Aorta (tissue), 5 donors: ENCODE results near the gene S100A6. TPM values are rescaled to one million over a fixed set of nuclear protein-coding genes. Genes with fewer than 3 reads are reported as not detected.

Experiments used
- ATAC-seq: fragments of 200-7000 bp; cut with Tn5 transposase; one replicate; pipeline ENCODE4 v1.9.1; 2022; ENCODE audit warnings: moderate library complexity; ENCODE audit not compliant: low FRiP score
- DNase-seq, 2 donors: peaks; one replicate each; pipeline ENCODE4 v3.0.0-alpha.2; 2020
- H3K27ac ChIP-seq, 2 donors: one replicate each; pipeline ENCODE4 v1.5.1; 2013; ENCODE audit warnings: low read length in 2 of 2, mild to moderate bottlenecking in 2 of 2, moderate library complexity in 2 of 2, control low read depth in 1 of 2, inconsistent platforms in 1 of 2, low read depth in 1 of 2
- H3K27me3 ChIP-seq, 2 donors: one replicate each; pipeline ENCODE4 v1.6.1; 2013; ENCODE audit warnings: control low read depth in 1 of 2, low read length in 1 of 2, mild to moderate bottlenecking in 1 of 2, moderate library complexity in 1 of 2; ENCODE audit not compliant: insufficient read depth in 2 of 2, control insufficient read depth in 1 of 2
- H3K36me3 ChIP-seq, 2 donors: one replicate each; pipeline ENCODE4 v1.6.1; 2013; ENCODE audit warnings: control low read depth in 1 of 2, low read length in 1 of 2, mild to moderate bottlenecking in 1 of 2; ENCODE audit not compliant: insufficient read depth in 2 of 2, control insufficient read depth in 1 of 2
- H3K4me1 ChIP-seq, 2 donors: one replicate each; pipeline ENCODE4 v1.6.1; 2013; ENCODE audit warnings: low read length in 2 of 2, control low read depth in 1 of 2, mild to moderate bottlenecking in 1 of 2, moderate library complexity in 1 of 2; ENCODE audit not compliant: insufficient read depth in 2 of 2, control insufficient read depth in 1 of 2
- H3K4me3 ChIP-seq, 2 donors: one replicate each; pipeline ENCODE4 v1.5.1; 2013; ENCODE audit warnings: low read length in 2 of 2, control low read depth in 1 of 2, mild to moderate bottlenecking in 1 of 2
- H3K9me3 ChIP-seq: one replicate; pipeline ENCODE4 v1.6.1; 2013; ENCODE audit warnings: mild to moderate bottlenecking, low read length; ENCODE audit not compliant: control insufficient read depth
- WGBS, 2 donors: extraction: QIAGEN DNeasy Blood & Tissue Kit; methylation state at CpG; one replicate each; pipeline ENCODE4 v1.1.7; 2013; 5-methylcytosine and 5-hydroxymethylcytosine counted together
- intact Hi-C, 2 donors: fragments of 100-400 bp; cut with DNase I; formaldehyde crosslinking; loops; one replicate each; pipeline versions ENCODE4 v1.14.2 to v1.15.0; 2022
- polyA plus RNA-seq, 2 donors: library from polyadenylated mRNA; stranded (reverse); fragments of 200-250 nt; gene quantifications; one replicate each; pipeline ENCODE4 v1.2.3, GENCODE V29; 2013
- total RNA-seq, 2 donors: library from RNA; stranded (reverse); fragmentation: NEBNext Ultra II Directional; extraction: Animal tissue kit (Norgen Biotek cat#: 25700); gene quantifications; one replicate each; pipeline ENCODE4 v1.2.1, GENCODE V29; 2021
- donor health status: healthy with polysubstance abuse.
- donor health status: Bipolar disorder and iron deficiency.
- donor health status: DM: no; HTN: no; CAD: no.
- donor health status: DM: no; HTN: no; CAD: no.
- donor health status: DM: yes; HTN: yes; CAD: no.

Gene S100A6
- total and polyA plus RNA-seq, 4 donors, result 934 to 5,181 (median 2,529) TPM

GRCh38 chr1:153509729-153510354, 25.9 kb downstream of the S100A6 start:
- H3K9me3 ChIP-seq, result no peaks in the 10 kb centered on the region
- WGBS, 2 donors, result 63 to 66% methylated on average over 4 of the region's 4 CpGs
- intact Hi-C loops, result loop anchor here (5.0 to 10.0 kb wide), 4 partner anchors 102 to 265 kb away; partner anchors contain the start of genes S100A1 (in 1 of the 2), S100A13 (in 1 of the 2), S100A16 (in 1 of the 2) and SLC27A3 (in 1 of the 2)
- no peak for ATAC-seq
- H3K4me3 ChIP-seq, result no peak overlapping the region
- H3K27ac ChIP-seq, result no peak overlapping the region
- no peak for DNase-seq
- no peaks in the 10 kb centered on the region for H3K27me3 ChIP-seq
- no peaks in the 10 kb centered on the region for H3K36me3 ChIP-seq
- H3K4me1 ChIP-seq, result peaks cover 0 to 7% of the 10 kb centered on the region in 2 donors

GRCh38 chr1:153509036-153509435, 26.8 kb downstream of the S100A6 start:
- Histone ChIP-seq H3K9me3 (no peaks in the 10 kb centered on the region), H3K27me3 (no peaks in the 10 kb centered on the region), H3K36me3 (no peaks in the 10 kb centered on the region), H3K27ac (no peak overlapping the region), H3K4me1 (peaks cover 0 to 7% of the 10 kb centered on the region in 2 donors), H3K4me3 (no peak overlapping the region)
- WGBS, 2 donors, result 94 to 96% methylated on average over 3 of the region's 3 CpGs
- DNase-seq, result no peak
- ATAC-seq, result no peak
- intact Hi-C loops, result loop anchor here (5.0 kb wide), 2 partner anchors 103 to 118 kb away; partner anchors contain the start of genes S100A1 (in 1 of the 2), S100A13 (in 1 of the 2) and S100A16 (in 1 of the 2)

GRCh38 chr1:153507926-153508583, 27.7 kb downstream of the S100A6 start:
- Histone ChIP-seq H3K4me1 (peaks cover 0 to 7% of the 10 kb centered on the region in 2 donors), H3K27ac (peak overlapping the region; percentile 1 to 6), H3K9me3 (no peaks in the 10 kb centered on the region), H3K36me3 (no peaks in the 10 kb centered on the region), H3K27me3 (no peaks in the 10 kb centered on the region), H3K4me3 (no peak overlapping the region)
- intact Hi-C loops, result loop anchor here (5.0 kb wide), 2 partner anchors 104 to 119 kb away; partner anchors contain the start of genes S100A1 (in 1 of the 2), S100A13 (in 1 of the 2) and S100A16 (in 1 of the 2)
- DNase-seq (no peak), ATAC-seq (no peak)
- 78 to 81% methylated on average over 11 of the region's 11 CpGs for WGBS, 2 donors

GRCh38 chr1:153506831-153507413, 28.9 kb downstream of the S100A6 start:
- Histone ChIP-seq H3K27ac (peak overlapping the region; percentile 8 to 14), H3K4me3 (no peak overlapping the region), H3K9me3 (no peaks in the 10 kb centered on the region), H3K27me3 (no peaks in the 10 kb centered on the region), H3K4me1 (peaks cover 0 to 7% of the 10 kb centered on the region in 2 donors), H3K36me3 (no peaks in the 10 kb centered on the region)
- 4 to 6% methylated on average over 7 of the region's 7 CpGs for WGBS, 2 donors
- ATAC-seq, result peak; percentile 91
- peak; percentile 91 to 94 for DNase-seq
- intact Hi-C loops, result loop anchor here (5.0 kb wide), 2 partner anchors 105 to 120 kb away; partner anchors contain the start of genes S100A1 (in 1 of the 2), S100A13 (in 1 of the 2) and S100A16 (in 1 of the 2)

- WGBS, 2 donors, result 34 to 37% methylated on average over 5 of the region's 5 CpGs
- peak overlapping the region; percentile 8 to 49 for H3K27ac ChIP-seq
- intact Hi-C loops, result loop anchor here (5.0 kb wide), 2 partner anchors 106 to 121 kb away; partner anchors contain the start of genes S100A1 (in 1 of the 2), S100A13 (in 1 of the 2) and S100A16 (in 1 of the 2)
- H3K36me3 ChIP-seq, result no peaks in the 10 kb centered on the region
- no peaks in the 10 kb centered on the region for H3K27me3 ChIP-seq
- ATAC-seq, result peak; percentile 4
- DNase-seq, result no peak
- peaks cover 0 to 7% of the 10 kb centered on the region in 2 donors for H3K4me1 ChIP-seq
- no peaks in the 10 kb centered on the region for H3K9me3 ChIP-seq
- no peak overlapping the region for H3K4me3 ChIP-seq
Measured at GRCh38 chr1:153506386-153506785, 29.4 kb downstream of the S100A6 start.

GRCh38 chr1:153505576-153505975, 30.2 kb downstream of the S100A6 start:
- DNase-seq (no peak), ATAC-seq (no peak)
- no peak overlapping the region for H3K27ac ChIP-seq
- no peaks in the 10 kb centered on the region for H3K9me3 ChIP-seq
- intact Hi-C loops, result loop anchor here (5.0 kb wide), 2 partner anchors 107 to 122 kb away; partner anchors contain the start of genes S100A1 (in 1 of the 2), S100A13 (in 1 of the 2) and S100A16 (in 1 of the 2)
- H3K4me3 ChIP-seq, result no peak overlapping the region
- WGBS, 2 donors, result 78 to 82% methylated on average over 1 of the region's 1 CpG
- peaks cover 0 to 7% of the 10 kb centered on the region in 2 donors for H3K4me1 ChIP-seq
- H3K27me3 ChIP-seq, result no peaks in the 10 kb centered on the region
- no peaks in the 10 kb centered on the region for H3K36me3 ChIP-seq

- DNase-seq, result no peak
- ATAC-seq, result no peak
- Histone ChIP-seq H3K27ac (no peak overlapping the region), H3K27me3 (no peaks in the 10 kb centered on the region), H3K4me1 (peaks cover 0 to 7% of the 10 kb centered on the region in 2 donors), H3K4me3 (no peak overlapping the region), H3K36me3 (no peaks in the 10 kb centered on the region), H3K9me3 (no peaks in the 10 kb centered on the region)
- intact Hi-C loops, result no loop called here
- 93 to 97% methylated on average over 3 of the region's 3 CpGs for WGBS, 2 donors
Measured at GRCh38 chr1:153503766-153504165, 32.0 kb downstream of the S100A6 start.

GRCh38 chr1:153498746-153499145, 37.0 kb downstream of the S100A6 start:
- no peak overlapping the region for H3K4me3 ChIP-seq
- WGBS, 2 donors, result 0% methylated on average over 2 of the region's 2 CpGs
- H3K9me3 ChIP-seq, result no peaks in the 10 kb centered on the region
- DNase-seq (no peak), ATAC-seq (no peak)
- H3K36me3 ChIP-seq, result no peaks in the 10 kb centered on the region
- H3K27me3 ChIP-seq, result no peaks in the 10 kb centered on the region
- no peaks in the 10 kb centered on the region for H3K4me1 ChIP-seq
- intact Hi-C loops, result loop anchor here in 1 of 2 donors (5.0 kb wide), 1 partner anchor 101 kb away; no protein-coding TSS in a partner anchor
- H3K27ac ChIP-seq, result no peak overlapping the region
